Measurements from ENCODE around the gene MUS81.

The MUS81 gene

GRCh38 chr11:65861533-65862183 is 1.4 kb downstream of the MUS81 start:
- no peak for DNase-seq (ENCODE audit: low read depth)

GRCh38 chr11:65862191-65862735 is 2.0 kb downstream of the MUS81 start:
- DNase-seq (ENCODE audit: low read depth): no peak

- no peak for DNase-seq (ENCODE audit: low read depth)
Observed at GRCh38 chr11:65862941-65863888, 3.0 kb downstream of the MUS81 start.

- DNase-seq (ENCODE audit: low read depth): no peak
Observed at GRCh38 chr11:65863889-65864705, 3.9 kb downstream of the MUS81 start.

GRCh38 chr11:65864706-65865471 is 4.7 kb downstream of the MUS81 start:
- no peak for DNase-seq (ENCODE audit: low read depth)

GRCh38 chr11:65865550-65866172 is 5.4 kb downstream of the MUS81 start:
- DNase-seq (ENCODE audit: low read depth): no peak

- no peak for DNase-seq (ENCODE audit: low read depth)
Observed at GRCh38 chr11:65866509-65867283, 6.5 kb downstream of the MUS81 start.

- DNase-seq (ENCODE audit: low read depth): no peak
Observed at GRCh38 chr11:65867284-65868071, 7.2 kb downstream of the MUS81 start.

GRCh38 chr11:65868076-65868667 is 7.9 kb downstream of the MUS81 start:
- no peak for DNase-seq (ENCODE audit: low read depth)

GRCh38 chr11:65868907-65869306 is 8.7 kb downstream of the MUS81 start:
- DNase-seq (ENCODE audit: low read depth): no peak

- DNase-seq (ENCODE audit: low read depth): no peak
Observed at GRCh38 chr11:65869643-65870306, 9.5 kb downstream of the MUS81 start.

- DNase-seq (ENCODE audit: low read depth): no peak
Observed at GRCh38 chr11:65870307-65870658, 10.1 kb downstream of the MUS81 start.

GRCh38 chr11:65870706-65871681 is 10.8 kb downstream of the MUS81 start:
- DNase-seq (ENCODE audit: low read depth): no peak

- DNase-seq (ENCODE audit: low read depth): no peak
Observed at GRCh38 chr11:65871811-65872548, 11.7 kb downstream of the MUS81 start.

- no peak for DNase-seq (ENCODE audit: low read depth)
Observed at GRCh38 chr11:65872586-65873317, 12.5 kb downstream of the MUS81 start, which contains the start of gene EFEMP2. EFEMP2 (minus strand) TSS chr11:65872800; CDS start chr11:65872354, 446 bp downstream.
